Stimulated activated CD4-positive, alpha-beta T cell treated with anti-CD3 and anti-CD28 coated beads, Interleukin-12 subunit alpha, Interleukin-12 subunit beta, amount 100 ng/mL, for 48 hours (primary cell): ENCODE measurements around the gene SPINT3.
"Not testable (repeated sequence)": the region's sequence is repeated elsewhere in the genome, so short reads cannot be mapped to it uniquely, and the experiment has no call there.

Source experiments
- DNase-seq, 3 donors: peaks; one replicate each; pipeline ENCODE4 v3.0.0-alpha.2; 2020; ENCODE audit warnings: low read depth in 2 of 3, low spot score in 1 of 3

The SPINT3 gene

DNA sequence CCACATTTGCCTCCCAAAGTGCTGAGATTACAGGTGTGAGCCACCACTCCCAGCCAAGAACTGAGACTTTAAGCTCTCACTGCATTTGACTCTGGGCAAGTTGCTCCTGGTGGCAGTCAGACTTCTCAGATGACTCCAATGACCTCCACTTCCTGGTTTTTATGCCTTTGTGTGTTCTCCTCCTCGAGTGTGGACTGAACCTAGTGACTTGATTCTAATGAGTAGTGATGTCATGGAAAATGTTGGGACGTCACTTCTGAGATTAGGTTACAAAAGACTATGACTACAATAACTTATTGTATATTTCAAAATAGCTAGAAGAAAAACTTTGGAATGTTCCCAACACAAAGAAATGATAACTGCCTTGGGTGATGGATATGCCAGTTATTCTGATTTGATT is 12.0 kb downstream of the SPINT3 start:
- no peak for DNase-seq

- DNase-seq = no peak
Observed at GRCh38 chr20:45502561-45502960, 12.9 kb downstream of the SPINT3 start.

GRCh38 chr20:45501600-45501999 is 13.8 kb downstream of the SPINT3 start:
- no peak for DNase-seq

GRCh38 chr20:45500022-45500421 is 15.4 kb downstream of the SPINT3 start:
- DNase-seq = no peak

DNA sequence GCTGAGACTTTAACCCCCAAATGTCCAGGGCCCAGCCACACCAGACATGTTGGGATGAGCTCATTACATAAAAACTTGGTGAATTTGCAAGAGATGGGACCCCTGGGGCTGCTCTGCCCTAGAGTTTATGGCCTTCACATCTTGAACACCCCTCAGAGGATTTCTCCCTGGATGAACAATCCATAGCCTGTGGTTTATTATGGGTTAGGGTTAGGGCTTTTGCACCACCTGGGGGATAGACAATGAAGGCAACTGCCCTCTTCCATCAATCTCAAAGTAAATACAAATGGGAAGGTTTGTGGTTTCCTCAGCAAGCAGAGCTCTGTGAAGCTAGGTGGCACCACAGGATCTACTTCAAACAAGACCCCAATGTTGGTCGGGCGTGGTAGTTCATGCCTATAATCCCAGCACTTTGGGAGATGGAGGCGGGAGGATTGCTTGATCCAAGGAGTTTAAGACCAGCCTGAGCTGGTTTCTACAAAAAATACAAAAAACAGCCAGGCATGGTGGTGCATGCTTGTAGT is 17.4 kb downstream of the SPINT3 start:
- no peak for DNase-seq

- DNase-seq = no peak
Observed at GRCh38 chr20:45496166-45496565, 19.3 kb downstream of the SPINT3 start.

- DNase-seq = no peak
Observed at GRCh38 chr20:45495501-45495941, 19.9 kb downstream of the SPINT3 start.

DNA sequence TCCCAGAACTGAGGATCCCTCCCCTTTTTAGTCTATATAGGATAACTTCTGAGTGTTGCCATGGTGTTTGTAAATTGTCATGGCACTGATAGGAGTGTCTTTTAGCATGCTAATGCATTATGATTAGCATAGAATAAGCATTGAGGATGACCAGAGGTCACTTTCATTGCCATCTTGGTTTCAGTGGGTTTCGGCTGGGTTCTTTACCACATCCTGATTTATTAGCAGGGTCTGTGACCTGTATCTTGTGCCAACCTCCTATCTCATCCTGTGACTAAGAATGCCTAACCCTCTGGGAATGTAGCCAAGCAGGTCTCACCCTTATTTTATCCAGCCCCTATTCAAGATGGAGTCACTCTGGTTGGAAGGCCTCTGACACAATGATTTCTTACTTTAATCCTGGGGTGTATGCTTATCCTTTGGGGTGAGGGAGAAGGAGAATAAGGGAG is 26.3 kb downstream of the SPINT3 start:
- DNase-seq = no peak

DNA sequence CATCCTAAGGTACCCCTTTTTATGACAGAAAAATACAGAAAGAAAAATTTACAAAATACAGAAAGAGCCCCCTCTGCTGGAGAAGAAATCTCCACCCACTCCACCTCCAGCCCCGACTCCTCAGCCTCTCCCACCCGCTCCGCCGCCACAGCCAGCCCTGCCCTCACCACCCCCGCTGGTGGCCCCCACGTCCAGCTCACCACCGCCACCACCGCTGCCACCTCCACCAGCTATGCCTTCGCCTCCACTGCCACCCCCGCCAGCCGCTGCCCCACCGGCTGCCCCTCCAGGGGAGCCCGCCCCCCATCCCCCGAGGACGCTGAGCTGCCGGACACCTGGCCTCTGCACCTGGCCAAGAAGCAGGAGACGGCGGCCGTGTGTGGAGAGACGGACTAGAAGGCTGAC is 28.2 kb downstream of the SPINT3 start:
- no peak for DNase-seq

DNA sequence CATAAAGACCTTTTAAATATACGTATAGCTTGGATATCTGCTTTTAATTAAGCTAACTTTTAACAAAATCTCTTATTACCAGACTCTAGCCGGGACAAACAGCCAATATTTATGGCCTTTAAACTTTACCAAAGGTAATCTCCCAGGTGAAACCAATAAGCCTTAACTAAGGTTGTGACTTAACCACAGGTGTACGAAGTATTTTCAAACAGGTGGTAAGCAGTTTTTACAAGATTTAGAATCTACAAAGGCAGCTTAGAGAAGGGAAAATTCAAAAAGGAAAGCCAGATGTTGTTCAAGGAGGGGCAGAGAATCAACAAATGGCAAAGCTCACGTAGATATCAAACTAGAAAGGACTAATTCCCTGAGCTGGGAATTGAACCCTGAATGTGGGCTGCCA is 30.0 kb downstream of the SPINT3 start:
- DNase-seq = no peak

DNA sequence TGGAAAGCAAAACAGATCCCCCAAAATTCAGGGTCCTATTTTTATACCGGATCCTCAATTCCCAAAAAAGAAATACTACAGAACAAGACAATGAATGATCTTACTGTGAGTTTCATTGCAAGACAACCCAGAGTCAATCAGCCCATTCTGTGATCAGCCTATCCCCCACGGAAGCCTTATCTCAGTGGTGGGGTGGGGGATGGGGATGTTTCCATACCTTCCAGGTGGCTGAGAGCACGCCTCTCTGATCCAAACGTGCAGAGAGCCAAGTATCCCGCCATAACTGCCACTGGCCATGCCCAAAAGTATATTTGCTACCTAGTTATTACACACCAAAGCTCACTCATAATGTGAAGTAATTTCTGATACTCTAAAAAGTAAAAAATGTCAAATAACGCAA is 30.7 kb downstream of the SPINT3 start:
- DNase-seq = no peak

GRCh38 chr20:45479822-45480221 is 35.6 kb downstream of the SPINT3 start:
- DNase-seq = no peak

DNA sequence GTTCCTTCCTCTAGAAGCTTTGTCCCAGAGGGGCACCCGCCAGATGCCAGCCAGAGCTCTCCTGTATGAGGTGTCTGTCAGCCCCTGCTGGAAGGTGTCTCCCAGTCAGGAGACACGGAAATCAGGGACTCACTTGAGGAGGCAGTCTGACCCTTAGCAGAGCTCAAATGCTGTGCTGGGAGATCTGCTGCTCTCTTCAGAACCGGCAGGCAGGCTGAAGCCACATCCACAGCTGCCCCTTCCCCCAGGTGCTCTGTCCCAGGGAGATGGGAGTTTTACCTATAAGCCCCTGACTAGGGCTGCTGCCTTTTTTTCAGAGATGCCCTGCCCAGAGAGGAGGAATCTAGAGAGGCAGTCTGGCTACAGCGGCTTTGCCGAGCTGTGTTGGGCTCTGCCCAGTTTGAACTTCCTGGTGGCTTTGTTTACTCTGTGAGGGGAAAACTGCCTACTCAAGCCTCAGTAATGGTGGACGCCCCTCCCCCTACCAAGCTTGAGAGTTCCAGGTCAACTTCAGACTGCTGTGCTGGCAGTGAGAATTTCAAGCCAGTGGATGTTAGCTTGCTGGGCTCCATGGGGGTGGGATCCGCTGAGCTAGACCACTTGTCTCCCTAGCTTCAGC is 37.8 kb downstream of the SPINT3 start:
- not testable (repeated sequence) for DNase-seq

GRCh38 chr20:45472286-45472685 is 43.1 kb downstream of the SPINT3 start:
- not testable (repeated sequence) for DNase-seq

DNA sequence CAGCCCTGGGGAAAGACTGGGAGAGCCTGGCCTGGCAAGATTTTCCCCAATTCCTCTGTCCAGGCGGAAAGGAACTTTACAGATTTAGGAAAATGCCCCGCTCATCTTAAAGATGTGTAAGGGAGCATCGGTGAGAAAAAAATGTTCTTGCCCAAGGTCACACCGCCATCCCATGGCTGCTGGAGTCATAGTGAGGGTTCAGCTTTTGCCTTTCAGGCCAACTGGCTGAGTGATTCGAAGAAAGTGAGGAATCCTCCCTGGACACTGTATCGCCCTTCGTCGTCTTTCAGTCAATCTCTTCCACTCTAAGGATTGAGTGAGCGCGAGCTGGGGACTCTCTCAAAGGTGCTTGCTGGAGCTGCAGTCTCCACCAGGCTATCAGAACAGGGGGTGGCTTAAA is 44.5 kb downstream of the SPINT3 start:
- no peak for DNase-seq

DNA sequence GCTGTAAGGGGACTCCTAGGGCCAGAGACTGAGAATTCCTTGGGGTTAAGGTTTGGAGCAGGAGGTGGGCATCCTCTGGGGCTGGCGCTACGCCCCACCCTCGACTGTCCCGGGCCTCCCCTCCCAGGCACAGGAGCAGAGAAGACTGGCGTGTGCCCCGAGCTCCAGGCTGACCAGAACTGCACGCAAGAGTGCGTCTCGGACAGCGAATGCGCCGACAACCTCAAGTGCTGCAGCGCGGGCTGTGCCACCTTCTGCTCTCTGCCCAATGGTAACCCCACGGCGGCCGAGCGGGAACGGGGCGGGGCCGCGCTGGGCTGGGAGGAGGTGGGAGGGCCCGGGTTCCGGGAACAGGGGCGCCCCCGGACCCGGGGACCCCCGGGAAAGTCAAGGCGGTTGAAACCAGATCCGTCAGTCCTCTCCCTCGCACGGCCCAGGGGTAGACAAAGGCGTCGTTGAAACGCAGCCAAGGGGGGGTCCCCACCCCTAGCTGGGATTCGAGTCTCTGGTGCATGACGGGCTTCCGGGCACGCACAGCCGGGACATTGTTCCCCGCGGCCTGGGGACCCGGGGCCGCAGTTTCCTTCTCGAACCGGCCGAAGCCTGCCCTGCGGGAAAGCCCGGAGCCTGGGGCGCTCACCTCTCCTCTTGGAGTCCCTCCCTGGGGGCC is 45.0 kb downstream of the SPINT3 start:
- peak in 1 of 3 donors; percentile 9 for DNase-seq

DNA sequence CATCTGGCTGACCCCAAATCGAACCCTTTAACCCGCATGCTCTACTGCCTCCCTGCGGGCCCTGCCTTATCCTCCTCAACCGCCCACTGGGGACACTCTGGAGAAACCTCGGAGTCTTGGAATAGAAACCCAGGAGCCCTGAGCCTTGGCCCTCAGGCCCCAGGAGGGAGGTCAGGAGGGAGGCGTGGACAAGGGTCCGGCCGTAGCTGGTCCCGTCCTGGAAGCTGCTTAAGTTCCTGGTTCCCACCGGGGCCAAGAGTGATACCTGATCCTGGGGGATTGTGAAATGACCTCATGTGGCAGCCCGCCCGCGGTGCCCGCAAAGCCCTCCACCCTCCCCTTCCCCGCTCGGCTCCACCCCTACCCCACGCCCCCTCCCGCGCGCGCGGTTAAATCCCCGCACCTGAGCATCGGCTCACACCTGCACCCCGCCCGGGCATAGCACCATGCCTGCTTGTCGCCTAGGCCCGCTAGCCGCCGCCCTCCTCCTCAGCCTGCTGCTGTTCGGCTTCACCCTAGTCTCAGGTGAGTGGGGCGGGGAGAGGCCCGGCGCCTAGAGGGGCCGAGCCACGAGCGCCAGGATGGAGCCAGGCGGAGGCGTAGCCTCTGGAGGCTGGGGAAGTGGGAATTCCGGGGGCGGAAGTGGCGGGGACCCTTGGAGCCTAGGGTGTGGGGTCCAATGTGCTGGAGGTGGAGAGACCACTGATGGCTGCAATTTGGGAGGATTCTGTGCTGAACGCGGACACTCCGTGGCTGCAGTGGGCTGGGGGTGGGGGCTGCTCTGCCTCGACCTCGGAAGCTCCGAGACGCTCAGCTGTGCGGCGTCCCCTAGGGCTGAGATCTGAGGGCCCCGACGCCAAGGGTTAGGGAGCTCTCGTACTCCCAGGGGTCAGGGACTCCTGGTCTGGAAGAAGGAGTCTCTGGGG is 45.8 kb downstream of the SPINT3 start, which contains the start of gene WFDC2:
Gene WFDC2, plus strand, starts transcription at position 418 of the 926 bp plus-strand sequence. Its CDS starts 29 bp downstream, at position 447.
- no peak for DNase-seq

DNA sequence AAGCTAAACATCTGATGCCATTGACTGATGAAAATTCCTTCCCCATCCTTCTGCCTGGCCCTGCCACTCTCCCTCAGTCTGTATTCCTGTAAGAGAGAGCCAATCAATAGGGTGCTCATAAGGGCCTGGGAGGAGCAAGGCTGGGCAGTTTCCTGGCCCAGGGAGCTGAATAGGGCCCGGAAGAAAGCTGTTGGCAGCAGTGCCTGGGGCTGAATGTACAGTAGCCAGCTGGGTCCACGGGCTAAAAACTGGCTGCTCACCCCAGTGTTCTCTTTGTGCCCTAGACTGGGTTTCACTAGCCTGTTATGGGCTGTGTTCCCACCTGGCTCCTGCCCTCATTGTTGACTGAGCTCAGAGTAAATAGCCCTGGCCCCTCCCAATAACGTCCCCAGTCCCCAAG is 47.6 kb downstream of the SPINT3 start:
- no peak for DNase-seq

- DNase-seq = no peak
Observed at GRCh38 chr20:45467172-45467571, 48.2 kb downstream of the SPINT3 start.

DNA sequence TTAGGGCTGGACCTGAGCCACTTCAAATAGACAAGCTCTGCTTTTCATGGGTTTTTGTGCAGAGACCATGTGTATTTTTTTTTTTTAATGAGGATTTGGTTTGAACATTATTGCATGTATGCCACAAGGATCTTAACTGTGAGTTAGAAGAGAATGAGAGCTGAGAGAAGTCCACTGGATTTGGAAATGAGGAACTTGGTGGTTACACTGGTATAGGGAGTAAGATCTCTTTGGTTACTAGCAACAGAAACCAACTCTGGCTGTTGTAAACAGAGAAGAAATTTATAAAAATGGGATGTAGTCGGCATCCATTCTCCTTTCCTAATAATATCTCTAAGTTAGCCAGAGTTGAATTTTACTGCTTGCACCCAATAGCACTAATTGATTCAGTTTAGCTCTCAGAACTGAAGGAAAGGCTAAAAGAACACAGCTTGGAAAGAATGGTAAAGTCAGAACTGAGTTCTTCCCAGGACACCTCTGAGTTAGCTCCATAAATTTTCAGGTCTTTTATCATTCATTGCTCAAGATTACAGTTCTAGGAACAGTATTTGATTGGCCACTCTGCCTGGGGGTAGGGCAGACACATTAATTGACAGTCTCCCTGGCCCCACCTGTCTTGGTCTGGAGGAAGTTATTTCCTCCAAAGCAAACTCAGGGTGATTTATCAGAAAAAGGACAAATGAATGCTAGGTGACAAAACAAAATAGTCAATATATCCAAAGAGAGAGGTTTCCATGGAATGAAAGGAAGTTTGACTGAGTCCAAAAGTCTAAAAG is 49.7 kb downstream of the SPINT3 start:
- no peak for DNase-seq

GRCh38 chr20:45463709-45464108 is 51.7 kb downstream of the SPINT3 start:
- no peak for DNase-seq
